HepG2 (cell line): ENCODE results near the gene MXRA8. TPM values are rescaled to one million over a fixed set of nuclear protein-coding genes. Genes with fewer than 3 reads are reported as not detected.

ENCODE experiments used
- CC2D1A ChIP-seq: sonication (generic); formaldehyde crosslinking; IDR thresholded peaks from 2 replicates; pipeline ENCODE4 v1.8.1; 2023; ENCODE audit warnings: mild to moderate bottlenecking, missing genetic modification reagents
- GATA4 ChIP-seq: sonication (generic); IDR thresholded peaks from 2 replicates; pipeline ENCODE4 v1.6.1; 2016; ENCODE audit warnings: antibody characterized with exemption, low read depth, borderline replicate concordance
- JARID2 ChIP-seq: sonication (generic); formaldehyde crosslinking; IDR thresholded peaks from 2 replicates; pipeline ENCODE4 v1.8.1; 2023; ENCODE audit warnings: missing genetic modification reagents, inconsistent platforms; ENCODE audit not compliant: insufficient replicate concordance
- KDM4B ChIP-seq: sonication (generic); formaldehyde crosslinking; IDR thresholded peaks from 2 replicates; pipeline ENCODE4 v1.4.0; 2020; ENCODE audit warnings: missing genetic modification reagents
- MBD4 ChIP-seq: IDR thresholded peaks from 2 replicates; pipeline ENCODE4 v1.6.1; 2012; ENCODE audit warnings: low read length, inconsistent platforms, borderline replicate concordance
- NFE2L1 ChIP-seq: sonication (generic); formaldehyde crosslinking; IDR thresholded peaks from 2 replicates; pipeline ENCODE4 v1.4.0; 2020; ENCODE audit warnings: missing genetic modification reagents, mild to moderate bottlenecking, borderline replicate concordance
- POLR2G ChIP-seq: fragments of 200-400 bp; formaldehyde crosslinking; IDR thresholded peaks from 2 replicates; pipeline ENCODE4 v1.6.1; 2018; ENCODE audit warnings: mild to moderate bottlenecking, low read depth, low read length, moderate library complexity
- SMARCE1 ChIP-seq: fragments of 450-650 bp; IDR thresholded peaks from 2 replicates; pipeline ENCODE4 v1.6.1; 2017; ENCODE audit warnings: borderline replicate concordance
- TGIF2 ChIP-seq: IDR thresholded peaks from 2 replicates; pipeline ENCODE4 v1.6.1; 2016; ENCODE audit warnings: control low read depth, missing compliant biosample characterization
- ZNF34 ChIP-seq: sonication (generic); formaldehyde crosslinking; IDR thresholded peaks from 2 replicates; pipeline ENCODE4 v1.4.0; 2020; ENCODE audit warnings: mild to moderate bottlenecking, missing genetic modification reagents, borderline replicate concordance
- ZNF383 ChIP-seq: sonication (generic); formaldehyde crosslinking; IDR thresholded peaks from 2 replicates; pipeline ENCODE4 v1.4.0; 2020; ENCODE audit warnings: missing genetic modification reagents, mild to moderate bottlenecking, borderline replicate concordance
- ZNF543 ChIP-seq: sonication (generic); formaldehyde crosslinking; IDR thresholded peaks from 2 replicates; pipeline ENCODE4 v1.4.0; 2020; ENCODE audit warnings: mild to moderate bottlenecking, missing genetic modification reagents
- ZNF850 ChIP-seq: sonication (generic); formaldehyde crosslinking; conservative IDR thresholded peaks from 2 replicates; pipeline ENCODE4 v1.9.0; 2021; ENCODE audit warnings: mild to moderate bottlenecking, missing genetic modification reagents
- ZSCAN21 ChIP-seq: sonication (generic); formaldehyde crosslinking; IDR thresholded peaks from 2 replicates; pipeline ENCODE4 v1.8.0; 2022; ENCODE audit warnings: mild to moderate bottlenecking, missing genetic modification reagents, moderate library complexity, borderline replicate concordance
- ZSCAN29 ChIP-seq: sonication (generic); formaldehyde crosslinking; conservative IDR thresholded peaks from 2 replicates; pipeline ENCODE4 v1.4.0; 2020; ENCODE audit warnings: mild to moderate bottlenecking, missing genetic modification reagents
- polyA plus RNA-seq, 8 experiments: library from polyadenylated mRNA; depleted of rRNA in 3 of 8; stranded (reverse) in 7 of 8; unstranded in 1 of 8; fragments of >200 nt; fragmentation: Illumina TruSeq in 4 of 8; extraction: Trizol in 4 of 8; gene quantifications; 2 replicates each; pipeline versions ENCODE4 v1.2.1 to v1.2.3, GENCODE V29; 2011 to 2016; ENCODE audit warnings: low read depth in 4 of 8, missing spikeins in 1 of 8, mixed read lengths in 1 of 8; ENCODE audit not compliant: insufficient read depth in 1 of 8
- total RNA-seq, 5 experiments: library from RNA; depleted of rRNA; stranded (reverse); fragments of >200 nt; fragmentation: Illumina TruSeq; extraction: Trizol; gene quantifications; 2 replicates each; pipeline ENCODE4 v1.2.3, GENCODE V29; 2016; ENCODE audit warnings: low read depth in 1 of 5
- TF ChIP-seq, protein P1 (sequence below): sonication (generic); formaldehyde crosslinking; IDR thresholded peaks from 2 replicates; pipeline ENCODE4 v1.4.0; 2020; ENCODE audit warnings: mild to moderate bottlenecking, low read depth, missing genetic modification reagents
- TF ChIP-seq, protein P2 (sequence below): sonication (generic); formaldehyde crosslinking; IDR thresholded peaks from 2 replicates; pipeline ENCODE4 v1.4.0; 2020; ENCODE audit warnings: missing genetic modification reagents
- TF ChIP-seq, protein P3 (sequence below): sonication (generic); formaldehyde crosslinking; IDR thresholded peaks from 2 replicates; pipeline ENCODE4 v1.8.1; 2022; ENCODE audit warnings: mild to moderate bottlenecking, missing genetic modification reagents
- TF ChIP-seq, protein P4 (sequence below): sonication (generic); formaldehyde crosslinking; IDR thresholded peaks from 2 replicates; pipeline ENCODE4 v1.8.0; 2022; ENCODE audit warnings: missing genetic modification reagents, mild to moderate bottlenecking, moderate library complexity, borderline replicate concordance

MXRA8 gene
- total and polyA plus RNA-seq, 2 of the 13 experiments (the other 11 are each of a cell fraction or from before 2014, with no cell fraction given): 19.8 to 44.8 TPM

DNA sequence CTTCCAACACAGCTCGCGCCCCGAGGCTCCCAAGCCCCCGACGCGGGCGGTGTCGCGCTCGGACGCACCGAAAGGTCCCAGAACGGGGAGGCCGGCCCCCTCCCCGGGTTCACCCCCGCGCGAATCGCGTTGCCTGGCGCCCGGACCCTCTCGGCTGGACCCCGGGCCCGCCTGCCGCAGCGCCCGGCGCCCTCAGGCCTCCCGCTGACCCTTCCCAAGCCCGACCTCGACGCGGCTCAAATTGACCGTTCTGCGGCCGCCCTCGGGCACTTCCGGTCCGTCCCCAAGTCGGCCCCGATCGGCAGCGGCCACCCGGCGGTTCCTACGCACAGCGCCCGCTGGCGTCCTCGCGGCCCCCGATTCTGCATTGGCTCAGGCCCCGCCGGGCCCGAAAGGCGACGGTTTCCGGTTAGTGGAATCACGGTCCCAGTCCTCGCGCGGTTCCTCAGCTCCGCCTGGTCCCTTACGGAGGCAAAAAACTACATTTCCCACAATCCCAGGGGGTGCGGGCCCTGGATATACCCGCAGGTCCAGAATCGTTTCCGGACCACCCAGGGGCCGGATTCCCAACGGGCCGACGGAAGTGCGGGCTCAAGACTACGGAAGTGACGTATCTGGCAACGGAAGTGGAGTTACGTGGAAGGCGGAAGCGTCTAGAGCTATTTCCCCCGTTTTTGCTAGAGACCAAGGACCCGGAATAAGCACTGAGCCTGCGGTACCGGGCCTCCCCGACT lies 16.7 kb upstream of the MXRA8 start, which contains the start of gene AURKAIP1 (continued):
- peak; percentile 74 for TF ChIP-seq POLR2G
- peak; percentile 28 for TF ChIP-seq TGIF2 (CRISPR knock-in tag)
- TF ChIP-seq, protein P1, sequence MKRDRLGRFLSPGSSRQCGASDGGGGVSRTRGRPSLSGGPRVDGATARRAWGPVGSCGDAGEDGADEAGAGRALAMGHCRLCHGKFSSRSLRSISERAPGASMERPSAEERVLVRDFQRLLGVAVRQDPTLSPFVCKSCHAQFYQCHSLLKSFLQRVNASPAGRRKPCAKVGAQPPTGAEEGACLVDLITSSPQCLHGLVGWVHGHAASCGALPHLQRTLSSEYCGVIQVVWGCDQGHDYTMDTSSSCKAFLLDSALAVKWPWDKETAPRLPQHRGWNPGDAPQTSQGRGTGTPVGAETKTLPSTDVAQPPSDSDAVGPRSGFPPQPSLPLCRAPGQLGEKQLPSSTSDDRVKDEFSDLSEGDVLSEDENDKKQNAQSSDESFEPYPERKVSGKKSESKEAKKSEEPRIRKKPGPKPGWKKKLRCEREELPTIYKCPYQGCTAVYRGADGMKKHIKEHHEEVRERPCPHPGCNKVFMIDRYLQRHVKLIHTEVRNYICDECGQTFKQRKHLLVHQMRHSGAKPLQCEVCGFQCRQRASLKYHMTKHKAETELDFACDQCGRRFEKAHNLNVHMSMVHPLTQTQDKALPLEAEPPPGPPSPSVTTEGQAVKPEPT (CRISPR knock-in tag): peak; percentile 79; the same call in 1 of the 2 replicates
- TF ChIP-seq, protein P2, sequence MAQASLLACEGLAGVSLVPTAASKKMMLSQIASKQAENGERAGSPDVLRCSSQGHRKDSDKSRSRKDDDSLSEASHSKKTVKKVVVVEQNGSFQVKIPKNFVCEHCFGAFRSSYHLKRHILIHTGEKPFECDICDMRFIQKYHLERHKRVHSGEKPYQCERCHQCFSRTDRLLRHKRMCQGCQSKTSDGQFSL (CRISPR knock-in tag): peak; percentile 61; the same call in 1 of the 2 replicates
- no peak for TF ChIP-seq SMARCE1
- peak; percentile 70 for TF ChIP-seq KDM4B (CRISPR knock-in tag)
- 0 out of 2 replicates have a peak, but pooled peaks have one; percentile 23 for TF ChIP-seq CC2D1A (CRISPR knock-in tag)
- TF ChIP-seq ZNF383 (CRISPR knock-in tag): no peak; the same call in 1 of the 2 replicates
- peak; percentile 99 for TF ChIP-seq ZNF34 (CRISPR knock-in tag)
- TF ChIP-seq ZNF543 (CRISPR knock-in tag): peak; percentile 96; the same call in 1 of the 2 replicates
- no peak; the same call in 1 of the 2 replicates for TF ChIP-seq NFE2L1
- peak; percentile 90; the same call in 1 of the 2 replicates for TF ChIP-seq ZSCAN21 (CRISPR knock-in tag)
- TF ChIP-seq ZNF850: 0 out of 2 replicates have a peak, but pooled peaks have one; percentile 82
- TF ChIP-seq, protein P3, sequence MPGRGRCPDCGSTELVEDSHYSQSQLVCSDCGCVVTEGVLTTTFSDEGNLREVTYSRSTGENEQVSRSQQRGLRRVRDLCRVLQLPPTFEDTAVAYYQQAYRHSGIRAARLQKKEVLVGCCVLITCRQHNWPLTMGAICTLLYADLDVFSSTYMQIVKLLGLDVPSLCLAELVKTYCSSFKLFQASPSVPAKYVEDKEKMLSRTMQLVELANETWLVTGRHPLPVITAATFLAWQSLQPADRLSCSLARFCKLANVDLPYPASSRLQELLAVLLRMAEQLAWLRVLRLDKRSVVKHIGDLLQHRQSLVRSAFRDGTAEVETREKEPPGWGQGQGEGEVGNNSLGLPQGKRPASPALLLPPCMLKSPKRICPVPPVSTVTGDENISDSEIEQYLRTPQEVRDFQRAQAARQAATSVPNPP: peak; percentile 72
- TF ChIP-seq, protein P4, sequence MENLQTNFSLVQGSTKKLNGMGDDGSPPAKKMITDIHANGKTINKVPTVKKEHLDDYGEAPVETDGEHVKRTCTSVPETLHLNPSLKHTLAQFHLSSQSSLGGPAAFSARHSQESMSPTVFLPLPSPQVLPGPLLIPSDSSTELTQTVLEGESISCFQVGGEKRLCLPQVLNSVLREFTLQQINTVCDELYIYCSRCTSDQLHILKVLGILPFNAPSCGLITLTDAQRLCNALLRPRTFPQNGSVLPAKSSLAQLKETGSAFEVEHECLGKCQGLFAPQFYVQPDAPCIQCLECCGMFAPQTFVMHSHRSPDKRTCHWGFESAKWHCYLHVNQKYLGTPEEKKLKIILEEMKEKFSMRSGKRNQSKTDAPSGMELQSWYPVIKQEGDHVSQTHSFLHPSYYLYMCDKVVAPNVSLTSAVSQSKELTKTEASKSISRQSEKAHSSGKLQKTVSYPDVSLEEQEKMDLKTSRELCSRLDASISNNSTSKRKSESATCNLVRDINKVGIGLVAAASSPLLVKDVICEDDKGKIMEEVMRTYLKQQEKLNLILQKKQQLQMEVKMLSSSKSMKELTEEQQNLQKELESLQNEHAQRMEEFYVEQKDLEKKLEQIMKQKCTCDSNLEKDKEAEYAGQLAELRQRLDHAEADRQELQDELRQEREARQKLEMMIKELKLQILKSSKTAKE: no peak
- peak; percentile 68; the same call in 1 of the 2 replicates for TF ChIP-seq ZSCAN29 (CRISPR knock-in tag)
- TF ChIP-seq JARID2 (CRISPR knock-in tag): no peak
- TF ChIP-seq GATA4: peak; percentile 26; the same call in 1 of the 2 replicates
- no peak for TF ChIP-seq MBD4
